ENCODE measurements around the gene NKX2-4. TPM values are rescaled to one million over a fixed set of nuclear protein-coding genes. Genes with fewer than 3 reads are reported as not detected.

The NKX2-4 gene
- total and polyA plus RNA-seq, 9 of the 15 experiments (the other 6 are each of a cell fraction or from before 2014, with no cell fraction given), result not detected

GRCh38 chr20:21396599-21397340 is 556 bp downstream of the NKX2-4 start (continued):
- TF ChIP-seq, protein P1, sequence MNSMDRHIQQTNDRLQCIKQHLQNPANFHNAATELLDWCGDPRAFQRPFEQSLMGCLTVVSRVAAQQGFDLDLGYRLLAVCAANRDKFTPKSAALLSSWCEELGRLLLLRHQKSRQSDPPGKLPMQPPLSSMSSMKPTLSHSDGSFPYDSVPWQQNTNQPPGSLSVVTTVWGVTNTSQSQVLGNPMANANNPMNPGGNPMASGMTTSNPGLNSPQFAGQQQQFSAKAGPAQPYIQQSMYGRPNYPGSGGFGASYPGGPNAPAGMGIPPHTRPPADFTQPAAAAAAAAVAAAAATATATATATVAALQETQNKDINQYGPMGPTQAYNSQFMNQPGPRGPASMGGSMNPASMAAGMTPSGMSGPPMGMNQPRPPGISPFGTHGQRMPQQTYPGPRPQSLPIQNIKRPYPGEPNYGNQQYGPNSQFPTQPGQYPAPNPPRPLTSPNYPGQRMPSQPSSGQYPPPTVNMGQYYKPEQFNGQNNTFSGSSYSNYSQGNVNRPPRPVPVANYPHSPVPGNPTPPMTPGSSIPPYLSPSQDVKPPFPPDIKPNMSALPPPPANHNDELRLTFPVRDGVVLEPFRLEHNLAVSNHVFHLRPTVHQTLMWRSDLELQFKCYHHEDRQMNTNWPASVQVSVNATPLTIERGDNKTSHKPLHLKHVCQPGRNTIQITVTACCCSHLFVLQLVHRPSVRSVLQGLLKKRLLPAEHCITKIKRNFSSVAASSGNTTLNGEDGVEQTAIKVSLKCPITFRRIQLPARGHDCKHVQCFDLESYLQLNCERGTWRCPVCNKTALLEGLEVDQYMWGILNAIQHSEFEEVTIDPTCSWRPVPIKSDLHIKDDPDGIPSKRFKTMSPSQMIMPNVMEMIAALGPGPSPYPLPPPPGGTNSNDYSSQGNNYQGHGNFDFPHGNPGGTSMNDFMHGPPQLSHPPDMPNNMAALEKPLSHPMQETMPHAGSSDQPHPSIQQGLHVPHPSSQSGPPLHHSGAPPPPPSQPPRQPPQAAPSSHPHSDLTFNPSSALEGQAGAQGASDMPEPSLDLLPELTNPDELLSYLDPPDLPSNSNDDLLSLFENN (IDR thresholded peaks at IDR 0.05; ENCODE audit: low read depth in 2 of 2, low read length in 2 of 2), result no peak

GRCh38 chr20:21395666-21396598 is 1.4 kb downstream of the NKX2-4 start:
- DNase-seq (ENCODE audit: extremely low read depth in 1 of 4, low spot score in 3 of 4) (no peak), ATAC-seq (no peak), FAIRE-seq (no peak)
- H3K4me2 ChIP-seq (ENCODE audit: insufficient read depth, low read length), result no peak overlapping the region
- no peaks in the 10 kb centered on the region for H3K36me3 ChIP-seq (ENCODE audit: control insufficient read depth, insufficient read depth, low read length)
- in situ Hi-C loops (cut with MboI) (no loop called here), intact Hi-C loops (cut with micrococcal nuclease) (no loop called here)
- H2AFZ ChIP-seq (ENCODE audit: low read depth, low read length), result no peak overlapping the region
- H3K79me2 ChIP-seq (ENCODE audit: control insufficient read depth, insufficient read depth, low read length), result no peaks in the 10 kb centered on the region
- CTCF ChIA-PET (ENCODE audit: low intra/inter-chr PET ratio), result no interaction called here
- no peaks in the 10 kb centered on the region for H3K9me3 ChIP-seq (replicated peaks; ENCODE audit: control insufficient read depth, insufficient read depth, low read depth, low read length)
- POLR2A ChIA-PET, result interaction anchor here (0.9 kb wide), 1 partner anchor 12 kb away, joined by 3 read pairs; no protein-coding TSS in a partner anchor
- WGBS (ENCODE audit: insufficient coverage, low coverage, missing lambda C conversion rate), result 76% methylated on average over 22 of the region's 103 CpGs
- BruUV-seq (replicated peaks), result no TSS peak
- H3K9me1 ChIP-seq (ENCODE audit: control insufficient read depth, insufficient read depth, low read length), result no peaks in the 10 kb centered on the region
- no peaks in the 10 kb centered on the region for H4K20me1 ChIP-seq (replicated peaks; ENCODE audit: control insufficient read depth, insufficient read depth, low read length)
- H3K27me3 ChIP-seq (ENCODE audit: control insufficient read depth in 2 of 2, insufficient read depth in 2 of 2, low read length in 2 of 2), result no peaks in the 10 kb centered on the region
- no peak overlapping the region for H3K27ac ChIP-seq (ENCODE audit: extremely low read depth, low read depth, low read length)
- H3K4me1 ChIP-seq (replicated peaks in 1 of 2; ENCODE audit: control insufficient read depth in 2 of 2, insufficient read depth in 2 of 2, low read length in 2 of 2), result peaks cover 0 to 3% of the 10 kb centered on the region in 2 experiments; a peak in 1 of 5 replicates
- TF ChIP-seq ZNF780A (CRISPR knock-in tag; IDR thresholded peaks at IDR 0.05) (no peak), ZNF124 (CRISPR knock-in tag; IDR thresholded peaks at IDR 0.05) (no peak), BCOR (IDR thresholded peaks at IDR 0.05) (no peak), ZNF24 (IDR thresholded peaks at IDR 0.05) (no peak)
- no peak overlapping the region for H3K4me3 ChIP-seq
- H3K9ac ChIP-seq (ENCODE audit: insufficient read depth in 1 of 2, low read depth in 2 of 2, low read length in 2 of 2), result no peak overlapping the region
